HUES6 (cell line): ENCODE results near the gene SUDS3.
"Not testable (repeated sequence)": the region's sequence is repeated elsewhere in the genome, so short reads cannot be mapped to it uniquely, and the experiment has no call there.

Experiments used
- H3K27ac ChIP-seq: 2 replicates; pipeline ENCODE4 v1.7.0; 2013; ENCODE audit warnings: low read depth, mild to moderate bottlenecking, low read length, inconsistent platforms
- H3K27me3 ChIP-seq: 2 replicates; pipeline ENCODE4 v1.6.1; 2013; ENCODE audit warnings: low read length; ENCODE audit not compliant: control insufficient read depth, insufficient read depth
- H3K36me3 ChIP-seq: 2 replicates; pipeline ENCODE4 v1.6.1; 2013; ENCODE audit warnings: low read length; ENCODE audit not compliant: control insufficient read depth, insufficient read depth
- H3K4me1 ChIP-seq: 2 replicates; pipeline ENCODE4 v1.6.1; 2013; ENCODE audit warnings: low read length; ENCODE audit not compliant: control insufficient read depth, insufficient read depth
- H3K4me3 ChIP-seq: 2 replicates; pipeline ENCODE4 v1.5.1; 2013; ENCODE audit warnings: low read depth, low read length
- H3K9ac ChIP-seq: one replicate; pipeline ENCODE4 v1.6.1; 2013; ENCODE audit warnings: mild to moderate bottlenecking, low read length
- H3K9me3 ChIP-seq: 2 replicates; pipeline ENCODE4 v1.6.1; 2013; ENCODE audit warnings: low read depth, low read length; ENCODE audit not compliant: control insufficient read depth, insufficient read depth

Gene SUDS3

GRCh38 chr12:118342090-118342489 is 34.3 kb upstream of the SUDS3 start:
- Histone ChIP-seq H3K36me3 (no peaks in the 10 kb centered on the region), H3K9me3 (no peaks in the 10 kb centered on the region), H3K4me1 (peaks cover 15% of the 10 kb centered on the region; the same call in 1 of the 2 replicates), H3K9ac (no peak overlapping the region), H3K27me3 (no peaks in the 10 kb centered on the region), H3K4me3 (no peak overlapping the region), H3K27ac (no peak overlapping the region)

GRCh38 chr12:118344829-118345228 is 31.5 kb upstream of the SUDS3 start:
- H3K9ac ChIP-seq: no peak overlapping the region
- H3K27me3 ChIP-seq: no peaks in the 10 kb centered on the region
- H3K4me3 ChIP-seq: no peak overlapping the region
- H3K4me1 ChIP-seq: peaks cover 15% of the 10 kb centered on the region; the same call in 1 of the 2 replicates
- no peaks in the 10 kb centered on the region for H3K36me3 ChIP-seq
- no peak overlapping the region for H3K27ac ChIP-seq
- H3K9me3 ChIP-seq: no peaks in the 10 kb centered on the region

- no peak overlapping the region for H3K4me3 ChIP-seq
- H3K27me3 ChIP-seq: no peaks in the 10 kb centered on the region
- peaks cover 15% of the 10 kb centered on the region; the same call in 1 of the 2 replicates for H3K4me1 ChIP-seq
- H3K9me3 ChIP-seq: no peaks in the 10 kb centered on the region
- H3K9ac ChIP-seq: no peak overlapping the region
- no peak overlapping the region for H3K27ac ChIP-seq
- no peaks in the 10 kb centered on the region for H3K36me3 ChIP-seq
These were observed 31.0 kb upstream of the SUDS3 start for GRCh38 chr12:118345355-118345754.

GRCh38 chr12:118346895-118347294 is 29.5 kb upstream of the SUDS3 start:
- H3K27me3 ChIP-seq: no peaks in the 10 kb centered on the region
- no peaks in the 10 kb centered on the region for H3K9me3 ChIP-seq
- H3K4me1 ChIP-seq: peaks cover 15% of the 10 kb centered on the region; the same call in 1 of the 2 replicates
- no peak overlapping the region for H3K9ac ChIP-seq
- no peaks in the 10 kb centered on the region for H3K36me3 ChIP-seq
- no peak overlapping the region for H3K4me3 ChIP-seq
- no peak overlapping the region for H3K27ac ChIP-seq

- Histone ChIP-seq H3K9ac (no peak overlapping the region), H3K4me1 (peaks cover 15% of the 10 kb centered on the region; the same call in 1 of the 2 replicates), H3K27ac (no peak overlapping the region), H3K27me3 (no peaks in the 10 kb centered on the region), H3K4me3 (no peak overlapping the region), H3K9me3 (no peaks in the 10 kb centered on the region), H3K36me3 (no peaks in the 10 kb centered on the region)
These were observed 28.4 kb upstream of the SUDS3 start for GRCh38 chr12:118347916-118348315.

GRCh38 chr12:118350908-118351559 is 25.3 kb upstream of the SUDS3 start:
- Histone ChIP-seq H3K9me3 (peaks cover 9% of the 10 kb centered on the region), H3K27ac (no peak overlapping the region), H3K9ac (no peak overlapping the region), H3K27me3 (no peaks in the 10 kb centered on the region), H3K4me3 (no peak overlapping the region), H3K4me1 (no peaks in the 10 kb centered on the region), H3K36me3 (no peaks in the 10 kb centered on the region)

GRCh38 chr12:118353721-118354120 is 22.6 kb upstream of the SUDS3 start:
- H3K27me3 ChIP-seq: no peaks in the 10 kb centered on the region
- peaks cover 9% of the 10 kb centered on the region for H3K9me3 ChIP-seq
- H3K27ac ChIP-seq: no peak overlapping the region
- peaks cover 2% of the 10 kb centered on the region for H3K4me1 ChIP-seq
- H3K9ac ChIP-seq: no peak overlapping the region
- no peak overlapping the region for H3K4me3 ChIP-seq
- no peaks in the 10 kb centered on the region for H3K36me3 ChIP-seq

- H3K4me3 ChIP-seq, H3K9ac ChIP-seq, H3K36me3 ChIP-seq, H3K9me3 ChIP-seq, H3K4me1 ChIP-seq, H3K27ac ChIP-seq, H3K27me3 ChIP-seq: not testable (repeated sequence)
These were observed 21.9 kb upstream of the SUDS3 start for GRCh38 chr12:118354503-118354902.

GRCh38 chr12:118354903-118355302 is 21.5 kb upstream of the SUDS3 start:
- Histone ChIP-seq H3K27ac (no peak overlapping the region), H3K9ac (no peak overlapping the region), H3K4me1 (peaks cover 7% of the 10 kb centered on the region), H3K9me3 (peaks cover 9% of the 10 kb centered on the region), H3K27me3 (no peaks in the 10 kb centered on the region), H3K4me3 (no peak overlapping the region), H3K36me3 (no peaks in the 10 kb centered on the region)

GRCh38 chr12:118355843-118356242 is 20.5 kb upstream of the SUDS3 start:
- no peak overlapping the region for H3K27ac ChIP-seq
- H3K4me1 ChIP-seq: peaks cover 7% of the 10 kb centered on the region
- no peaks in the 10 kb centered on the region for H3K27me3 ChIP-seq

GRCh38 chr12:118356809-118357256 is 19.5 kb upstream of the SUDS3 start:
- H3K36me3 ChIP-seq: no peaks in the 10 kb centered on the region
- H3K27ac ChIP-seq: no peak overlapping the region
- H3K9me3 ChIP-seq: peaks cover 9% of the 10 kb centered on the region
- no peaks in the 10 kb centered on the region for H3K27me3 ChIP-seq
- peaks cover 7% of the 10 kb centered on the region for H3K4me1 ChIP-seq
- H3K9ac ChIP-seq: no peak overlapping the region
- H3K4me3 ChIP-seq: no peak overlapping the region

More at GRCh38 chr12:118355843-118356242, 20.5 kb upstream of the SUDS3 start:
- Histone ChIP-seq H3K36me3 (no peaks in the 10 kb centered on the region), H3K9me3 (peaks cover 9% of the 10 kb centered on the region), H3K4me3 (no peak overlapping the region), H3K9ac (no peak overlapping the region)
